ENCODE measurements around the gene CAPNS1.

GRCh38 chr19:36106441-36106840 is 33.4 kb upstream of the CAPNS1 start:
- TF ChIP-seq GATA2 (IDR thresholded peaks at IDR 0.05; ENCODE audit: low read depth, low read length) (no peak), GATA3 (IDR thresholded peaks at IDR 0.05; ENCODE audit: low read depth, low read length) (no peak)

All from SH-SY5Y (cell line).